NCI-H128 (cell line): ENCODE data around the gene SLC12A7.
A peak's percentile ranks its signal among the peaks of the same experiment; 100 is the strongest.
"Not testable (repeated sequence)": the region's sequence is repeated elsewhere in the genome, so short reads cannot be mapped to it uniquely, and the experiment has no call there.

Source experiments
- DNase-seq: peaks from one replicate; lab custom pipeline; 2025; ENCODE audit not compliant: unreplicated experiment; lab: John Stamatoyannopoulos, UW

SLC12A7 gene

GRCh38 chr5:1127959-1128785 lies 16.3 kb upstream of the SLC12A7 start:
- DNase-seq = no peak

- DNase-seq = not testable (repeated sequence)
These were observed 13.8 kb upstream of the SLC12A7 start for GRCh38 chr5:1125695-1126094.

DNA sequence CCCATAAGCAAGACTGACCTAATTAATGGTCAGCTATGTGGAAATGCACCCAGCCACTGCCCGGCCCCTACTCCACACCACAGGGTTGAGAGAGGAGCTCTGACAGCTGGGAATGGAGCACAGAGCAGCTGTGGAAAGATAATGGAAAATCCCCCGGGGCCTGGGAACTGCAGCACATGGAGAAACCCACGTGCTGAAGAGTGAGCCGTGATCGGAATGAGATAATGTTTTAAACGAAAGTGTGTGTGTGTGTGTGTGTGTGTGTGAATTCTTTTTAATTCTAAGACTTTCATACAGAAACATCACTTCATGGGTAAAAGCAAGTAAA lies 13.1 kb upstream of the SLC12A7 start:
- no peak for DNase-seq

DNA sequence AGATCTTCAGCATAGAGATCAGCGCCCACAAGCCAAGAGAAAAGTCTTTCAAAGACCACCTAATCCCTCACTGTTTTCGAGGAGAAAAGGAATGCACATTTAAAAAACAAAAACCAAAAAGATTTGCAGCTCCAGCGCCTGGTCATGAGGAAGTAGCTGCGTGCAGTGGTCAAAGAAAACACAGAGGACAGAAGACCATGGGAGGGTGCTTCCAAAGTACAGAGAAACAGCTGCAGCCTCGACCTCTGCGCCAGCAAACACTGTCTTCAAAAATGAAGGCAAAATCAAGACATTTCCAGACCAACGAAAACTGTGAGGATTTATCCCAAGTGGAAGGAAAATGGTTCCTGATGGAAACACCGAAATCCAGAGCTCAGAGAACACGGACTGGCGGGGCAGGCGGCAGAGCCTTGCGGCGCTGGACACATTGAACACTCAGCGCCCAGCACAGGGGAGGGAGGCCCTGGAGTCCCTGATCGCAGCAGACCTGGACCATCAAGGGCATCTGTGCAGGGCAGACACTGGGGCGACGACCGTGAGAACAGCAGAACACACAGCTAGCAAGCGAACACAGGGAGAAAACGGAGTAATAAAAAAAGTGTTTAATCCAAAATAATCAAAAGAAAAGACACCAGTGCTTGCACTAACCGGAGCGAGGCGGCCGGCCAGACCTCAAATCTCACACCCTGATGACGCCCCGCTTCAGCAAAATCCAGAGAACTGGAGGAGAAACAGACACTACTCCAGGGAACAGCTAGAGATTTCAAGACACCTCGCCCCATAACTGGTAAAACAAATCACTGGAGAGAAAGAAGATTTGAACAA lies 12.6 kb upstream of the SLC12A7 start:
- no peak for DNase-seq

DNA sequence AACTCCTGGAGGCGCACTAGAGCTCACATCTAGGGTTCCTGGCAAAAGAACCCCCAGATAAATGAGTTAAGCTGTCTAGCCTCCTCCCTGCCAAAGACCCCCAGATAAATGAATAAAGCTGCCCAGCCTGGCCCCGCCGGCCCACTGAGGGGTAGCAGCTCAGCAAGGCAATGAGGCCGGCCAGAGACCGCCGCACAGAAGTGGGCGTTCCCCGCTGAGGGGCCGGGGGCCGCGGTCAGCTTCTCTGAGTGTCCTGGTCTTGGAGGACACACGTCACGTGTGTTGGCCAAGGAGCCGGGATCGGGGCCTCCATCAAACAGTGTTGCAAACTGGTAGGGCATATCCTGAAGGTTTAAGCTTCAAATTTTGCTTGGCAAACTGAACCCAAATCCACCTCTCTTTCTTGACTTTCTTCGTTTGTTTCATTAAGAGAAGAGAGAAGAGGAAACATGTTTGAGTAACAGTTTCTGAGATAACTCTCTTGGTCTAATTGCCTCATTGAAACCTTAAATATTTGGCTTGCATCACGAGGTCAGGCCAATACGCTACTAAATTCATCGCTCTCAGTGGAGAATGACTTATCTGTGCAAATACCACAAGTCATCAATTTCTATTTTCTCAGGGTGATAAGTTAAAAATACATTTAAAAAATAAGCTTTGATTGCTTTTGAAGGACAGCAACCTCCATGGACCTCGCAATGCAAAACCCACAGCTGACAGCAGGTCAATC lies 11.7 kb upstream of the SLC12A7 start:
- no peak for DNase-seq

DNA sequence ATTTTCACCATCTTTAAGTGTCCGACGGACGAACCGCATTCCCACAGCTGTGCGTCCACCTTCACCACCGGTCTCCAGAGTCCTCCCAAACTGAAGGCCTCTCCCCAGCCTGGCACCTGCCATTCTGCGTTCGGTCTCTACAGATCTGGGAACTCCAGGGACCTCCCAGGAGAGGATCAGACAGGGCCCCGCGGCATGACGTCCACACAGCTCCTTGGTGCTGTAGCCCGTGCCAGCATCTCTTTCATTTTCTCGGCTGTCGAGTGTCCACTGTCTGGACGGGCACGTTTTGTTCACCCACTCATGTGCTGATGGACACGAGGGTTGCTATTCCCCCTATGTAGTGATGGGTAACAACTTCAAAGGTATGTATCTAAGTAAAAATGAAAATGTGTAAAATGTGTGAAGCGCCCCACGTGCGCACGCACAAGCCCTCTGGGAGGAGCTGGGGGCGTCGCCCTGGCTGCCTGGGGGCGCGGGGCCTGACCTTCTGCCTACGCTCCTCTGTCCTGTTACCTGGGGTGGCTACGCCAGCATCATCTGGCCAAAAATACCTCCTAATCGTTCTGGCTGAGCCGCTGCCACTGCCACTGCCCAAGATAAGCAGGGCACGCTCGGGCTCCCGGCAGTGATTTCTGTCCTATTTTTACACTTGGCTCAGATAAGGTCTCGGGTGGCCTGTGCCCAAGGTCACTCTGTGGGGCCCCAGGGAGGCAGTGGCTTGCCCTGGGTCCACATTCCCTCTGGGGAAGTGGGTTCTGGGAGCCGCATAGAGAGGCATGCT lies 10.8 kb upstream of the SLC12A7 start:
- DNase-seq = no peak

DNA sequence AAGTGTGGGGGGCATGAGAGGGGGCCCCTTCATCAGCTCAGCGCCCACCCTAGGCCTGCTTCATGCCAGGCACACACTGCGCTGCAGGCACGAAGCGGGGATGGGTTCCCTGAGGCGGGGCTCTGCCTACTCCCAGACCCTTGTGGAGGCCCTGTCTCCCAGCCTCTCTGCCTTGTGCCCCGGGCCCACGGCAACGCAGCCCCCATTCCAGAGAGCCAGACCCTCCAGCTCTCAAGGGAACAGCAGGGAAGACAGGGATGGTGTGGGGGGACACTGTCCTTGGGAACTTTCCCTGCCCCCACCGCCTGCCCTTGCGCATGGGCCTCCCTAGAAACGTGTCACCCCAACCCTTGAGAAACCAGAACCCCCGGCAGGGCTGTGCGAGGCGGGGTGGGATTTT lies 10.0 kb upstream of the SLC12A7 start:
- no peak for DNase-seq

DNA sequence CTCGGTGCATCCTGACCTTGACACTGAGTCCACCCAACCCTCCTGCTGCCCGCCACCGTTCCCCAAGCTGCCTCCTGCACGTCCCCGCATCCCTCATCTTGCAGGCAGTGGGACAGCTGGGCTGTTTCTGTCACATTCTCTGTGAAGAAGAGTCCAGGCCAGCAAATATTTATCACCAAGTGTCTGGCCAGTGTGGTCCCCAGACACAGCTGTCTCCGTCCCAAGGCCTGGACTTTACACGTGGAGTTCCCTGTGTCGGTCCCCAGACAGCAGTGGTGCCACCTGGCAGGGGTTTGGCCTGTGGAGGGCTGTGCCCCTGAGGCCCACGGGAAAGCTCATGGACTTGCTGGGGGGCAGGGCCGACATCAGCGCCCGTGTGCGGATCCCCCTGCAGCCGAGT lies 9.2 kb upstream of the SLC12A7 start:
- DNase-seq = no peak

DNA sequence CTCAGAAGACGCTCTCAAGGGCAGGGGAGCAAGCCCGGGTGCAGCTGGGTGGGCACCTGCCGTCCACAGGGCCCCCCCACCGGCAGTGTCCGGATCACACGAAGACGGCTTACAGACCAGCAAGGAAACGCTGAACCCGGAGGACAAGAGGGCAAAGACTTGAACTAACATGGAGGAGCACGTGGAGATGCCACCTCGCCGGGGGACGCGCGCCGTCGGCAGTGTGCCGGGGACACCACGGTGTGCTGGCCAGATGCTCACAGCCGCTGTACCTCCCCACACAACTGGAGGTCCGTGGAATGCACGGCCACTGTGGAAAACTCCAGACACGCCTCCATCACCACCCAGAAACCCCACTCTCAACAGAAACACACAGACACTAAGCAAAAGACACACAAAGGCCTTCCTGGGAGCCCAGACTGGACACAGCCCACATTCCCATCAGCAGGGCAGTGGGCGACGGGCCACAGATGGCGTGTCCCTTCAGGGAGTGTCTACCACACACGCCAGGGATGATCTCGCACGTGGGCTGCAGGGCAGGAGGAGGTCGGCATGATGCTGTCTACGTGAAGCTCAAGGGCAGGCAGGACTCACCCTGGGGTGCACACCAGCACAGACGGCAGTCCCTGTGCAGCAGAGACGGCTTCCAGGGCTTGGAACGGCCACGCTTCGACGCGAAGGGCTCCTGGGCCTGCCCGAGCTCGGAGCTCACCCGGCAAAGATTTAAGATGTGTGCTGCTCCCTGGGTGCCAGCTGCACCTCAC lies 8.6 kb upstream of the SLC12A7 start:
- DNase-seq = no peak

DNA sequence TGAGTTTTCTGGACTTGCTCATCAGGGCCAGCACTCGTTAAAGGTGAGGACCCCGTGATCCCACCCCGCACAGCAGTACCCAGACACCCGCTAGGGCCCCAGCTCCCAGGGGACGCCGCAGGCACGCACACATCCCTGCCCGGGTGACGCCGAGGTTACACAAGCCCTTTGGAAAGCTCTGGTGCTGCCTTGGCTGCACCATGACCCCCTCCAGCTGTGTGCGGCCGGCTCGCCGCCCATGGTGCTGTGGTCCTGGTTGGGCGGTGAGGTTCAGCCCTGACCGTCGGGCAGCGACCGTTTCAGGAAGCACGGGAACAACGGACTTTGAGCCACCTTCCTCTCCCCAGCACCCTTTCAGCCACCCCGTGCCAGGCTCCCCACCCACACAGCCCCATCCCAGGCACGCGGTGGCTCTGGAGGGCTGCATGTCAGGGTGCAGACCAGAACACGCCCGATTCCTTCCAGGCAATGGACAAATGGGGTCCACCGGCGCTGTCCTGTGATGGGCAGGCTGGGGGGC lies 7.5 kb upstream of the SLC12A7 start:
- DNase-seq = no peak

DNA sequence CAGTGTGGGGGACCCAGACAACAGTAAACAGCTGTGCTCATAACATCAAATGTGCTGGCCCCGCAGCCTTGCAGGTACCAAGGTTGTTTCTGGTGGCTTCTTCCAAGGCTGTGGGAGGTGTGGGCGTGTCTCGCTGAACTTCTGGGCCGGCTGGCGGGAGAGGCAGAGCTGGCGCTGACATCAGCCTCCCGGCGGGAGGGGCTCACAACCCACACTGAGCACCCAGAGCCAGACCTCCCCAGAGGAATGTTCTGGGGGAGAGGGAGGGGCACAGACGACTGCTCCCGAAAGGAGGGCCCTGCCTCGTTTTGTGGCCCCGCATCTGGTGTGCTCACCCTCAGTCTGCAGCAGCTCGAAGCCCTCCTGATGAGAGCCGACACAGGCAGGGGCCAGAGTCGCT lies 6.9 kb upstream of the SLC12A7 start:
- DNase-seq = no peak

DNA sequence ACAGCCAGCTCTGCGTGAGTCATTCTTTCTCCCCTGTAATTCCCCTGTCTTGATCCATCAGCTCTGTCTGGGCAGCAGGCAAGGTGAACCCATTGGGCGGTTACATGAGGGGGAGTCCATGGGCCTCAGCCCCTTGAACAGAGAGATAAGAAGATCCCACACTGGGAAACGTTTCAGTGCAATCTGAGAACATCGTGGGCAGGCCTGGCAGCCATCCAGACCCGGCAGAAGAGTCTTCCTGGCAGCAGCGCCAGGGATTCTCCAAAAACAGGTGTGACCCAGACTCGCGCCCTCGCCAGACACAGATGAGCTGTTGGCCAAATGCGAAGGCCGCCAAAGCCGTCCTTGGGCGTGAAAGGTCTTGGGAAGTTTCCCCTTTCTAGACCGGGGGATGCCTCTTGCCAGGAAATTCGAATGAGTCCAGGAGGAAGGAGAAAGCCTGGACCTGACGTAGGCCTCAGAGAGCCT lies 6.4 kb upstream of the SLC12A7 start:
- peak; percentile 74 for DNase-seq

- no peak for DNase-seq
These were observed 5.1 kb upstream of the SLC12A7 start for GRCh38 chr5:1116977-1117376.

- no peak for DNase-seq
These were observed 4.4 kb upstream of the SLC12A7 start for GRCh38 chr5:1116109-1116740.

DNA sequence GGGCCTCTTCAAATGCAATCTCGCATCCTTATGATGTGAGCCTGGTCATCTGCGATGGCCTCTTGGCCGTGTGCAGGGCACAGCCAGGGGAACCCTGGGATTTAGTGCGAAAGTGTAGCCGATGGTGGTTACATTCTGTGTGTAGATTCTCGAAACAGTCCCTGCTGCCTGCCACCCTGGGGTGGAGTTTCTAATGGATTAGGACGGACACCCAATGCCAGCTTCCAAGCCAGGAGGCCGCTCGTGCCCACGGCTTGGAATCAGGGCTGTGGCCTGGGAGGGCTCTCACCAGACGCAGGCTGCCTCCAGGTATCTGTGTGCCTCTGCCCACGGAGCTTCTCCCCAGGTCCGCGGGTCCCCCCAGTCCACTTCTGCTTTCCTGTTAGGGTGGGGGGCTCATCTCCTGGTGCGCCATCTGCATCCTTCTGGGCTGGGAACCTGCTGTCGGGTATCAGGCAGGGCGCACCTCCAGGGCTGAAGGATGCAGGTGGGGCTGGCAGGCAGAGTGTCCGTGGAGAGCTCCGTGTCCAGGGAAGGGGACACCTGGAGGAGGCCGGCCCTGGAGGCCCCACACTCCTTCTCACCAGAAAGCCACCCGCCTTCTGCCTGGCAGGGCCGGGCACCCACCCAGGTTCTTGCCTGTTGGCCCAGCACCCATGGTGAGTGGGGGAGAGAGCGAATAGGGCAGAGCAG lies 3.4 kb upstream of the SLC12A7 start:
- DNase-seq = no peak

- DNase-seq = no peak
These were observed 2.1 kb upstream of the SLC12A7 start for GRCh38 chr5:1113805-1114586.

DNA sequence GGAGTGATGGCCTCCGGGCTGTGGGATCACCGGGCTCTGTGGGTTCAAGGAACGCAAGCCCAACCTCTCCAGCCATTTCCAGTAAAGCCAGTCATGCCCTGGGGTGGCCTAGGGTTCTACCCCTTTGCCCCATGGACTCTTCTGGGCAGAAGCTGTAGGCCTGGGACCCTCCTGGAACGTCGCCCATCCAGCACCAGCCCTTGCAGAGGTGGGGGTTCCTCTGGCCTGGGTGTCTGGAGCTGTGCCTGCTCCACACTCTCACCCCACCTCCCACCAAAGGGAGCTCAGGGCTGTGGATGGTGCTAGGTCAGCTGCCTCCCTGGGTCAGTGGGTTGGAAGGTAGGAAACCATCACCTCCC lies 1.4 kb upstream of the SLC12A7 start:
- DNase-seq = no peak
